ELR (cell line): ENCODE results near the gene C6orf15.

Source experiments
- DNase-seq: peaks from one replicate; pipeline ENCODE4 v3.0.0-alpha.2; 2015; ENCODE audit warnings: low read depth

C6orf15 gene

GRCh38 chr6:31107052-31107451 is 5.3 kb downstream of the C6orf15 start:
- no peak for DNase-seq

- no peak for DNase-seq
Observed at GRCh38 chr6:31103136-31103535, 9.2 kb downstream of the C6orf15 start.

DNA sequence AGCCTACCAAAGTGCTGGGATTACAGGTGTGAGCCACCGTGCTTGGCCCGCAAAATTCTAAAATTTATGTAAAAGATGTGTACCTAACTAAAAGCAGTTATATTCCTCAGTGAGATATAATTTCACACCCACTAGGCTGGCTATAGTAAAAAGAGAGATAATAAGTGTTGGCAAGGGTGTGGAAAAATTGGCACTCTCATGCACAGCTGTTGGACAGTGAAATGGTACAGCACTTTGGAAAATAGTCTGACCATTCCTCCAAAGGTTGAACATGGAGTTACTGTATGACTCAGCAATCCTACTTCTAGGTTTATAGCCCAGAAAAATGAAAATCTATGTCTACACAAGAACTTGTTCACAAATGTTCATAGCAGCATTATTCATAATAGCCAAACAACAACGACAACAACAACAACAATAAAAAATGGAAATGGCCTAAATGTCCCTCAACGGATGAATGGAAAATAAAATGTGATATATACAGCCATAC is 13.9 kb downstream of the C6orf15 start:
- no peak for DNase-seq

- no peak for DNase-seq
Observed at GRCh38 chr6:31096656-31097055, 15.7 kb downstream of the C6orf15 start.

GRCh38 chr6:31096215-31096614 is 16.2 kb downstream of the C6orf15 start:
- no peak for DNase-seq

- DNase-seq = no peak
Observed at GRCh38 chr6:31094389-31094881, 17.9 kb downstream of the C6orf15 start.

GRCh38 chr6:31092769-31093505 is 19.4 kb downstream of the C6orf15 start:
- DNase-seq = no peak

DNA sequence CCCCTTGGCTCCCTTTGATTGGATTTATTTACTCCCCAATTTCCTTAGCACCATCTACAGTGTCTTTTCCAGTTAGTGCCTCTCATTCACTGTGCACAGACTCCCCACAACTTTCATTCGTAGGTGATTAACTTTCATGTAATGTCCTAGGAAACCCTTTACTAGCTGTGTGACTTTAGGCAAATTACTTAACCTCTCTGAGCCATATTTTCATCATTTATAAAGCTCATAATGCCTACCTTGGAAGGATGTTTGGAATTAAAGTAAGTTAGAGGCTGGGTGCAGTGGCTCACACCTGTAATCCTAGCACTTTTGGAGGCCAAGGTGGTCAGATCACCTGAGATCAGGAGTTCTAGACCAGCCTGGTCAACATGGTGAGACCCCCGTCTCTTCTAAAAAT is 20.1 kb downstream of the C6orf15 start:
- DNase-seq = no peak

- no peak for DNase-seq
Observed at GRCh38 chr6:31091680-31092079, 20.7 kb downstream of the C6orf15 start.

DNA sequence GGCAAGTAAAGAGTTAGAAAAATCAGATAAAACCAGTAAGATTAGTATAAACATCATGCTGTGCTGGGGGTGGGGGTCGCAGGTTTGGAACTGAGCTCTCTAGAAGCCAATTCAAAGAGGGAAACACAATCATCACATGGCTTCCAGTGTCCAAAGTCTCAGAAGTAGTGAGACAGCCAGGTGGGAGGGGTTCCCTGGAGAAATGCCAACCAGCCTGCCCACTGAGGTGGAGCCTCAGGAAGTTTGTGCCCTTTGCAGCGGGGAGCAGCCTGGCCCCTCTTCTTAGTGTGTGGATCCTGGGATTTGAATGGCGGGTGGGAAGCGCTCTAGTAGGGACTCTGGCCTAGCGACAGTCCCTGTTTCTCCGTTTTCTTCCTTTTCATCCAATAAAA is 21.4 kb downstream of the C6orf15 start:
- no peak for DNase-seq

DNA sequence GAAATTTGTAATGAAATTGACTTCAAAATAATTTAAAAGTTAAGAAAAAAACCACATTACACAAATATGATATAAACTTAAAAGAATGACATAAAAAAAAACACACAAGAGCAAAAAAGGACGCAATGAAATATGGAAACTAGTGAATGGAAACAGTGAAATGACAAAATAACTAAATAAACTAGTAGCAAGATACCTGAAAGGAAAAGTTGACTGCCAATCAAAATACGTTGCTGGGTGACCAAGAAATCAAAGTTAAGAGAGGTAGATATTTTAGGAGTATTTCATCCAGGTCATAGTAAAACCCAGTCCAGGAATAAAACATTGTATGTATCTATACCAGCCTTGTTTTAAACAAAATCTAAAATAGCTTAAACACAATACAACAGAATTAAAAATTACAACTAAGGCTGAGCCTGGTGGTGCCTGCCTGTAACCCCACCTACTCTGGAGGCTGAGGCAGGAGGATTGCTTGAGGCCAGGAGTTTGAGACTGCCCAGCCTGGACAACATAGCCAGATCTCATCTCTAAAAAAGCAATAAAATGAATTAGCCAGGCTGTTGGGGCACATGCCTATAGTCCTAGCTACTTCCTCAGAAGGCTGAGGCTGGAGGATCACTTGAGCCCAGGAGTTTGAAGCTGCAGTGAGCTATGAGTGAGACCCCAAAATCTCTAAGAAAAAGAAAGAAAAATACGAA is 22.0 kb downstream of the C6orf15 start:
- DNase-seq = no peak

DNA sequence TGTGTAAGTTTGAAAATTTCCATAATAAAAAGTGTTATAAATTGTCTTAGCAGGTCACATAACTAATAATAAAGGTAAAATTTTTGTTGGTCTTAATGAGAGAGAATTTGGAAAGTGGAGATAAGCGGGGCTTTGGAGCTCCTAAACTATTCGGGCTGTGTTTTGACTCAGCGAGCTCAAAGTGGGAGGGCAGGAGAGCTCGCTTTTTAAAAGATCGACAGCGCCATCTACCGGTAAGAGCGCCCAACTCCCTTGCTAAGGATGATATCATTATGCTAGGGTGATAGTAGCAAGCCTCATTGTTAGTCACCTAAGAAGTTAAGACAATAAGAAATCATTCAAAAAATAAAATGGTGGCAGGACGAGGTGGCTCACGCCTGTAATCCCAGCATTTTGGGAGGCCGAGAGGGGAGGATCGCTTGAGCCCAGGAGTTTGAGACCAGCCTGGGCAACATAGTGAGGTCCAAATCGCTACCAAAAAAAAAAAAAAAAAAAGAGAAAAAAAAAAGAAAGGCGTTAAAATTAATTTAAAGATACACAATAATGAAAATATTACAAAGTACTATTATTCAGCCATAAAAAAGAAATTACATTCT is 24.8 kb downstream of the C6orf15 start:
- peak; percentile 92 for DNase-seq

DNA sequence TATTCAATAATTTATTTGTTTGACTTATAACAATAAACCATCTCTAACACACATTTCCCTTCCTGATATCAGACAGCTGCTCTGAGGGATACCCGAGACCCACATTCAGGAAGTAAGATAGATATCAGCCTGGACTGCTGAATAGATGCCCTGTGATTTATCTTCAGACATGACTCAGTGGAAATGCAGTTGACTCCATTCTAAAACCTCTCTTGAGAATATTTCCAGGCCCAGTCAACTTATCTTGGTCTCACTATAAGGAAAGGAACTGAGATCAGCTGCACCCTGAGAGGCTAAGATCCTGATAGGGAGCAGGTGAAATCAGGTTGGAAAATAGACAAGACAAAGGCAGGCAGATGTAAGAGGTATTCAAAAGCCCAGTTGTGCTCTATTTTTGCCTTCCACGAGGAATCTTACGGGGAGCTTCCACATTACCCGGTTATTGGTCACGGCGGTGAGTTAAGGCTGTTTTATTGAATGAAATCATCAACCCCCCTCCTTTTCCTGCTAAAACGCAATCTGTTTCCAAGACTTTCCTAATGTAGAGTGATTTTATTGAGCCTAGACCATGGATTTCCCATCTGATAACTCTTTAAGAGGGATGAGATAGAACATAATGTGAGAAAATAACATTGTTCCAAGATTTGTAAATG is 25.5 kb downstream of the C6orf15 start:
- DNase-seq = peak; percentile 90

- DNase-seq = peak; percentile 61
Observed at GRCh38 chr6:31083742-31084354, 28.5 kb downstream of the C6orf15 start.

DNA sequence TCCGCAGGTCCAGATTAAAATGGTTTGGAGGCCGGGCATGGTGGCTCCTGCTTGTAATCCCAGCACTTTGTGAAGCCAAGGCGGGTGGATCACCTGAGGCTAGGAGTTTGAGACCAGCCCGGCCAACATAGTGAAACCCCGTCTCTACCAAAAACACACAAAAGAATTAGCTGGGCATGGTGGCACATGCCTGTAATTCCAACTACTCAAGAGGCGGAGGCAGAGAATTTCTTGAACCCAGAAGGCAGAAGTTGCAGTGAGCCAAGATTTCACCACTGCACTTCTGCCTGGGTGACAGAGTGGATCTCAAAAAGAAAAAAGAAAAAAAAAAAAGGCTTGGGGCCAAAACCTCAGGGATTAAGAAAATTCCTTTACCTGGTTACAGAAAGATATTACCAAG is 30.5 kb downstream of the C6orf15 start:
- no peak for DNase-seq

- DNase-seq = peak; percentile 81
Observed at GRCh38 chr6:31079656-31080261, 32.6 kb downstream of the C6orf15 start.

- DNase-seq = no peak
Observed at GRCh38 chr6:31076611-31077010, 35.8 kb downstream of the C6orf15 start.

GRCh38 chr6:31075528-31075927 is 36.8 kb downstream of the C6orf15 start:
- peak; percentile 86 for DNase-seq

DNA sequence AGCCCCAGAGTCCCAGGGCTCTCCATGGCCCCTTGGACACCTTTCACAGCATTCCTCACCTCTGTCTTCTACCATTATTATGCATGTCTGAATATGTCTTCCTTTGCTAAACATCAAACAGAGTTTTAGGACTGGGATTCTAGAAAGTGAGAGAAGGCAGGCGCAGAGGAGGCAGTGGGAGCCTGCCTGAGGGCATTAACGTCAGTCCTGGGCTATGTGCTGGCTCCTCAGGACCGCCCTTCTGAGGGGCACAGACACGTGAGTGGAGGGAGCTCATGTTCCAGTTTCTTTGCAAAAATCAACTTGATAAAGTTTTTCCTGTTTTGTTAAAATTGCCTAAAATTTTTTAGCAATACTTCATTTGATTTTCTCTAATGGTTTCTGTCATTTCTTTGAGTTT is 38.0 kb downstream of the C6orf15 start:
- DNase-seq = peak; percentile 25

DNA sequence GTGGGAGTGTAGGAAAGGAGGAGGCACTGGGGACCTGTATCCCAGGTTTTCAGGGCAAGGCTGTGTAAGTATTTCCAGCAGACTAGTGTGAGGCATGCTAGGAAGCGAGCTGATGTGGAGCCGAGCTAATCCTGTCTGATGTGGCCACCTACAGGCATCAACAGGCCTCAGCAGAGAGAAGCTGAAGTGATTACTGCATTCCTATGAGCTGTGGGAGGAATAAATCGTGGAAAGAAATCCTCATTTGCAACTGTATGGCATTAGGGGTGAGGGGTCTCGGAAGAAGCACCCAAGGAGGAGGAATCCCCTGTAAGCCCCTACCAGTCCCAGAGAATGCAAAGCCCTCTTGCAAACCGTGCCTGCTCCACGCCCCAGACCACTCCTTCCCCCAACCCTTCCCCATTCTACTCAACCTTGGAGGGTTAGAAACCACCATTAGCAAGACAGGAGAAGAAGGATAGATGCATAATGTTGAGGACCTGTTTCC is 41.6 kb downstream of the C6orf15 start:
- DNase-seq = peak; percentile 81

DNA sequence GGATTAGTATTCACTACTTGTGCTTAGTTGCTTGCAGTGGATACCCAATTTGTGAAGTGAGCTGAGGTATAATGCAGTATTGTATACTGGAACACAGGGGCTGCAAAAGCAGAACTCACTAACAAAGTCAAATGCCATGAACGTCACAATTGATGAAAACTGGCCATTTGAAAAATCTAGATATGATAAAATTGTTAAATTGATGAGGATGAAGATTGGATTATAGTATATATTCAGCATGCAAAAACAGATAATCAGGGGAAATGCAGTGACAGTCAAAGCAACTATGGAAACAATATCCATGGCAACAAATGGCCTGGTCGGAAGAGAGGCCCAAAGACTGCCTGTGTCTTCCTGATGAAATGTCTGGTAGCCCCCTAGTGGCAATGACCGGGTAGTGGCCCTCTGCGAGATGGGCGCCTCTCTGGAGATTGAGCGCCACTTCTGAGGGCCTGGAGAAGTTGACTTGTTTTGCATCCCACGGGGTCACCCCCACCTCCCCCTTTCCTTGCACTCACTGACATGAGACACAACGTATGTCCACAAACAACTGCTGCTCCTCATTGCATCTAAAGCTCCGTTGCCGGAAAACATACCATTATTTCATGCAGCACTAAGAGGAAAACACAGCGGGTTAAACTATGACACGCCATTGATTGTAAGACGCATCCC is 43.6 kb downstream of the C6orf15 start:
- DNase-seq = peak; percentile 87
